GM19025 (cell line): Measurements from ENCODE around the gene INPP4A.
"Not testable (repeated sequence)": the region's sequence is repeated elsewhere in the genome, so short reads cannot be mapped to it uniquely, and the experiment has no call there.

Experiments
- ATAC-seq: cut with Tn5 transposase; IDR thresholded peaks from one replicate; pipeline ENCODE4 v1.9.1; 2021; ENCODE audit warnings: mild to moderate bottlenecking, low read depth, moderate library complexity; ENCODE audit not compliant: unreplicated experiment

The INPP4A gene

DNA sequence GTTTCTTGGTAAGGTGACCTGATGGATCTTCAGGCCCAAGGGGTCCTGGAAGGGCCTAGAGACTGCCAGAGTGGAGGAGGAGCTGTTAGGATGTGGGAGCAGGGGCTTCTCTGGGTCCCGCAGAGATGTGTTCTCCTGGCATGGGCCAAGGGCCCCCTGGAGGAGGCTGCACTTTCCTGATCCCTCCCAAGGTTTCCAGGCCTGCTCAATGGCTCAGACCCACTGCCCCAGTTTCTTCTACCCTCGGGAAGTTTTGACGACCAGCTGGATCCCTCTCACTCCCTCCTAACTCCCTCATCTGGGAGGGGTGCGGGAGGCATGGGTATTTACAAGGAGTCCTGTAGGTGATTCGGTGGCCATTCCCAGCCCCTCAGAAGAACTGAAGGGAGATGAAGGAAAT lies 127.6 kb downstream of the INPP4A start:
- no peak for ATAC-seq

- ATAC-seq, result no peak
These were observed 128.0 kb downstream of the INPP4A start for GRCh38 chr2:98572676-98573075.

GRCh38 chr2:98573426-98573825 lies 128.8 kb downstream of the INPP4A start:
- ATAC-seq, result no peak

DNA sequence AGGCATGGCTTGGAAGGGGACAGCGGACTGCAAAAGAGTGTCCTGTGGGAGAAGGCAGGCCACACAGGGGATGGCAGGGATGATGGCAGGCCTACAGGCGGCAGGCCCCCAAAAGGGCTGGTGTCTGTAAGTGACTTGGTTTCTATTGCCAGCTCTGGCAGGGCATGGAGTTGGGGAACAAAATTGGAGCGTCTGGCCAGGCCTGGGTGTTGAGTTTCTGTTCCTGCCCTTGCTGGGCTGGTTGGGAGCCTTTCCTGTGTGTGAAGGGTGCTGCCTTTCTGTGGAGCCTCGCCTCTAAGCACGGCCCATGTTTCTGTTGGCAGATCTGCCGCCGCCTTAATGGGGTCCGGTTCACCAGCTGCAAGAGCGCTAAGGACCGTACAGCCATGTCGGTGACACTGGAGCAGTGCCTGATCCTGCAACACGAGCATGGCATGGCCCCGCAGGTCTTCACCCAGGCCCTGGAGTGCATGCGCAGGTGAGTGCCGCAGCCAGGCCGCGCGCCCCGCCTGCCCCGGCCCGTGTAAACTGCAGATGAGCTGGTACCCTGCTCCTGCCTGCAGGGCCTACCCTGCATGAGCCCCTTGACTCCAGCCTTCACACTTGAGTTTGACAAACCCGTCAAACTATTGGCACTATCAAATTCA lies 132.1 kb downstream of the INPP4A start:
- ATAC-seq, result no peak

DNA sequence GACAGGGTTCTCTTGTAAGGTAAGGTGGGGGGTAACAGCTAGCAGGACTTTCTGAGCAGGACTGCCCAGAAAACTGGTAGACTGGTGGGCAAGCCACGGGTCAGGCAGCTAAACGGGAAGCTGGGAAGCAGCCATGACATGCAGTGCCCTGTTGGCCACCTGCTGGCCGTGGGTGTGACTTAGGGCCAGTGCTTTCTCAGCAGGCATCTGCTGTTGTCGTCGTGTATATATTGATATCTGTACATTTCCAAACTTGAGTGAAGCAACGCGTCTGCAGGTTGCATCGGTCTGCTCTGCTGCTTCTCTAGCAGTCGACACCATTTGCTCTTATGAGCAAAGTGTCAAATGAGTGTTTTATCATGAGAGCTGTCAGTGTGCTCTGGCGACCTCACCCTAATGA lies 132.7 kb downstream of the INPP4A start:
- no peak for ATAC-seq

GRCh38 chr2:98578231-98578630 lies 133.6 kb downstream of the INPP4A start:
- ATAC-seq, result no peak

DNA sequence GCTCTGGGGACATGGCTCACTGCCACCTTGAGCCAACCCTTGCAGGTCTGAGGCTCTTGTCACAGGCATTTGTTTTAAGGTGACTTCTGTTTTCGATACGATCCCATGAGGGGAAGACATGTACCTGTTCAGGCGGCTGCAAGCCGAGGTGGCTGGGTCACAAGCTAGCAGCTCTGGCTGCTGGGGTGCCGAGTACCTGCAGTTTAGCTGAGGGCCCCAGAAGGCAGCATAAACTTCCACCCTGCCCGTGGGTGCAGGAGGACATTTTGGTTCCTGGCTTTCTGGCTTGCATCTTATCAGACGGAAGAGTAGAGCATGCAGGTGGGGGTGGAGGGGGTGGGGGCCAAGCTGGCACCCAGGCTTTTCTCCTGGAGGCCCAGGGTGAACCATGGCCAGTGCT lies 135.3 kb downstream of the INPP4A start:
- ATAC-seq, result no peak

DNA sequence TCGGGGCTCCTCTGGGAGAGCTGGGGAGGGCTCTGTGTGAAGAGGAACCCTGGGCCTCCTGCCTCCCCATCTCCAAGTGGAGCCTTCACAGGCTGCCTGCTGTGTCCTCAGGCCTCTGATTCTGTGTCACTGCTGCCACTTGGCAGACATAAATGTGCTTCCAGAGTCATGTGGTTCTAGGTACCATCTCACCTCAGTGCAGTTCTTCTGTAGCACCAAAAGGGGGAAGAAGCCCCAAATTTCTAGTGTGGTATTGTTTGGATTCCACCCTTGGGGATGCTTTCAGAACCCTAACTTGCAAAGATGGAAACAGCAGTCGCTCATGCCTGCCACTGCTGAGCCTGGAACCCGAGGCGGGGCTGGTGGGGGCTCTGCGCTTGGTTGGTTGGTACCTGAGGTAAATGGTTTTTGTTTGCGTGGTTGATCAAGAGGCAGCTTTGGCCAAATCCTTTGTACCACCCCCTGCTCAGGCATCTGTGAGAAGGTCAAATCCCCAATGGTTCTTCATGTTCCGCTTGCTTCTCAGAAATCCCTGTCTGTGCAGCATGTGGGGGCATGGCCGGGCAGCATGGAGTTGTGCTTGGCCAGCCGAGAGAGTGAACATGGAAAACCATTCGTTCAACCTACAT lies 136.1 kb downstream of the INPP4A start:
- ATAC-seq, result no peak

- ATAC-seq, result no peak
These were observed 137.9 kb downstream of the INPP4A start for GRCh38 chr2:98582523-98582922.

DNA sequence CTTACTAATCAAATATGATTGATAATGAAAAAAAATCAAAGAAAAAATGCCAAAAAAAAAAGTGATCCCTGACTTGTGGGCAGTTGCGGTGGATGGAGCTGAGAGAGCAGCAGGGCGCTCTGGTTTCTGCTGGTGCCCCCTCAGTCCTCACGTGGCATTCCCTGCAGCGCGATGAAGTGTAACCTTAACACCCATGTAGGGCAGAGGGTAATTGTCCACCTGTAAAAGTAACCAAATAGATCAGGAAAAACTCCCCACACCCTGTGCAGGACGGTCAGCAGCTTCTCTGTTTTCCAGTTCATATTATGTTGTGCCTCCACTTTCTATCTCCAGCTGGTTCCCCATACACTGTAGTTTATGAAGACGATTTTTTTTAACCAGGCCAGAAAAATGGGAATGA lies 138.6 kb downstream of the INPP4A start:
- ATAC-seq, result no peak

GRCh38 chr2:98583816-98584618 lies 139.4 kb downstream of the INPP4A start:
- ATAC-seq, result no peak

DNA sequence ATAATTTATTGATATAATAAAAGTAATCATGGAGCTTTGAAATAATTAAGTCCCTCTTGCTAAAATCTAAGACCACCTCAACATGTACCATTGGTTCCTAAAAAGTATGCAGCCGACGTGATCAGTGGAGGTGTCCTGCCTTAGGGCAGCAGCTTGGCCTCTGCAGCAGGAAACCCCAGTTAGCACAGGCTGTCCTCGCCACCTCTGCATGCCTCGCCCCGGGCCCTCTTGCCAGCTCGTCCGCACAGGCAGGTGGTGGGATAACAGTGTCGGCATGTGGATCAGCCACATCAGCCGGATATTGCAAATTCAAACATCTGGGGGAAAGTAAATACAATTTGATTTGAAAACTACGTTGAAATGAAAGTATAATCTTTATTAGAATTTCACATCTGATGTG lies 140.7 kb downstream of the INPP4A start:
- ATAC-seq, result no peak

- no peak for ATAC-seq
These were observed 142.0 kb downstream of the INPP4A start for GRCh38 chr2:98586551-98587140.

GRCh38 chr2:98588880-98589431 lies 144.3 kb downstream of the INPP4A start:
- no peak for ATAC-seq

DNA sequence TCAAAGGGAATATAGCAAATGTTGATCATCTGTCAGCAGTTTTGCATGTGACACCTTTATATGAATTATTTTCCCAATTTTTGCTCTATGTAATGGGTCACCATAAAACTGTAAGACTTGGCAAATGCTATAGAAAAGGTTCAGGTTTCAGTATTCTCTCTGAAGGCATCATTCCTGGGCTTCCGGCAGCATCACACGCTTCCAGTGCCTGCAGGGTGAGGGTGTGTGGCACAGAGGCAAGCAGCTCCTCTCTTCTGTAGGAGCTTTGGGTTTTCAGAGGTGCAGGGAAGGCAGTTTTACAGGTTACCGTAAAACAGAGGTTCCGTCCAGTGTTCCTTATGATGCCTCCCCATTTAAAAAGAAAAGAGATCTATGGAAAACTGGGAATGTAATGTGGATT lies 144.8 kb downstream of the INPP4A start:
- no peak for ATAC-seq

- no peak for ATAC-seq
These were observed 147.9 kb downstream of the INPP4A start for GRCh38 chr2:98592565-98592964.

DNA sequence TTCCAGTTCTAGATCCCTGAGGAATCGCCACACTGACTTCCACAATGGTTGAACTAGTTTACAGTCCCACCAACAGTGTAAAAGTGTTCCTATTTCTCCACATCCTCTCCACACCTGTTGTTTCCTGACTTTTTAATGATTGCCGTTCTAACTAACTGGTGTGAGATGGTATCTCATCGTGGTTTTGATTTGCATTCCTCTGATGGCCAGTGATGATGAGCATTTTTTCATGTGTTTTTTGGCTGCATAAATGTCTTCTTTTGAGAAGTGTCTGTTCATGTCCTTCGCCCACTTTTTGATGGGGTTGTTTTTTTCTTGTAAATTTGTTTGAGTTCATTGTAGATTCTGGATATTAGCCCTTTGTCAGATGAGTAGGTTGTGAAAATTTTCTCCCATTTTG lies 150.0 kb downstream of the INPP4A start:
- ATAC-seq, result not testable (repeated sequence)

DNA sequence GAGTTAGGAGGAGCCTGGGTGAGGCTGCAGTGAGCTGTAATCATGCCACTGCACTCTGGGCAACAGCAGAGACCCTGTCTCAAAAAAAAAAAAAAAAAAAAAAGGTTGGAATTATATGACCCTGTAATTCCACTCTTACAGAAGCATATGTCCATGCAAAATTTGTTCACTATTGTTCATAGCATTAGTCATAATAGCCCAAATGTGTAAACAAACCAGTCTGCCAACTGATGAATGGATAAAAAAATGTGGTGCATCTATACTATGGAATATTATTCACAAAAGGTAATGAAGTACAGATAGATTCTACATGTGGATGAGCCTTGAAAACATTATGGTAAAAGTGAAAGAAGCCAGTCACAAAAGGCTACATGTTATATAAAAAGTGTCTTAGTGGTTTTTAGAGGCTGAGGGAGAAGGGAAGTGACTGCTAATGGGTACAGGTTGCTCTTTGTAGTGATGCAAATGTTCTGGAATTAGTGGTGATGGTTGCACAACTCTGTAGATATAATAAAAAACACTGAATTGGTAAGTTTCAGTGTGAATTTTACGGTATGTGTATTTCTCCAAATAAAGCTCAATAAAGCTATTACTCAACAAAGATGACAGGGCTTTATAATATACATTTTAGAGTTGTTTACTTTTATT lies 154.2 kb downstream of the INPP4A start:
- ATAC-seq, result no peak

- ATAC-seq, result no peak
These were observed 157.0 kb downstream of the INPP4A start for GRCh38 chr2:98601532-98602132.

GRCh38 chr2:98604547-98604946 lies 159.9 kb downstream of the INPP4A start:
- ATAC-seq, result no peak
